Immature natural killer cell (primary cell): ENCODE results near the gene MAP3K20. TPM values are rescaled to one million over a fixed set of nuclear protein-coding genes. Genes with fewer than 3 reads are reported as not detected.
"Not testable (repeated sequence)": the region's sequence is repeated elsewhere in the genome, so short reads cannot be mapped to it uniquely, and the experiment has no call there.

Source experiments
- DNase-seq, 3 donors: peaks; one replicate each; pipeline ENCODE4 v3.0.0; 2022; ENCODE audit warnings: mixed read lengths in 1 of 3
- H3K27ac Mint-ChIP-seq, 6 donors: one replicate each; pipeline ENCODE4 v1.8.0; 2020; ENCODE audit warnings: mixed read lengths in 6 of 6, mild to moderate bottlenecking in 5 of 6, inconsistent platforms in 4 of 6, moderate library complexity in 3 of 6
- H3K27me3 Mint-ChIP-seq, 3 donors: one replicate each; pipeline ENCODE4 v1.8.0; 2020 to 2021; ENCODE audit warnings: low read depth in 3 of 3, mild to moderate bottlenecking in 3 of 3, mixed read lengths in 3 of 3, moderate library complexity in 3 of 3, inconsistent platforms in 1 of 3
- H3K36me3 Mint-ChIP-seq, 3 donors: one replicate each; pipeline ENCODE4 v1.8.0; 2020; ENCODE audit warnings: mixed read lengths in 3 of 3, inconsistent platforms in 2 of 3, mild to moderate bottlenecking in 2 of 3
- H3K4me1 Mint-ChIP-seq, 2 donors: one replicate each; pipeline ENCODE4 v1.8.0; 2020; ENCODE audit warnings: inconsistent platforms in 2 of 2, mild to moderate bottlenecking in 2 of 2, mixed read lengths in 2 of 2, moderate library complexity in 1 of 2
- H3K4me3 Mint-ChIP-seq, 5 donors: one replicate each; pipeline ENCODE4 v1.8.0; 2020; ENCODE audit warnings: mild to moderate bottlenecking in 5 of 5, mixed read lengths in 5 of 5, inconsistent platforms in 3 of 5, moderate library complexity in 3 of 5
- H3K9me3 Mint-ChIP-seq, 6 donors: one replicate each; pipeline ENCODE4 v1.8.0; 2020; ENCODE audit warnings: mild to moderate bottlenecking in 6 of 6, mixed read lengths in 6 of 6, inconsistent platforms in 4 of 6, moderate library complexity in 3 of 6
- polyA plus RNA-seq, 3 donors: library from polyadenylated mRNA; unstranded; fragments of 300-500 nt; fragmentation: Illumina TruSeq; gene quantifications; one replicate each; pipeline ENCODE4 v1.2.3, GENCODE V29; 2021

The MAP3K20 gene
- 1 to 10 TPM; 1.5 to 2.6 (median 2.2) TPM for polyA plus RNA-seq

- DNase-seq: peak; percentile 30 to 59 (median 42)
- Mint-ChIP-seq H3K9me3 (no peaks in the 10 kb centered on the region), H3K27ac (peak within 1 kb of the TSS in 3 of 6 donors; percentile 31 to 82 (median 33)), H3K4me3 (peak within 1 kb of the TSS; percentile 79 to 91 (median 85)), H3K27me3 (peaks cover 4 to 6% (median 4%) of the 10 kb centered on the region in 3 donors), H3K36me3 (no peaks in the 10 kb centered on the region), H3K4me1 (peaks cover 8 to 12% of the 10 kb centered on the region in 2 donors)
Measured at GRCh38 chr2:173075781-173076580, at the start of gene MAP3K20. Gene MAP3K20 (plus strand): TSS chr2:173075846. CDS start chr2:173091032, 15,186 bp downstream.

- Mint-ChIP-seq H3K9me3 (no peaks in the 10 kb centered on the region), H3K4me1 (no peaks in the 10 kb centered on the region), H3K27me3 (peaks cover 0 to 4% (median 0%) of the 10 kb centered on the region in 3 donors), H3K36me3 (no peaks in the 10 kb centered on the region), H3K4me3 (no peak overlapping the region), H3K27ac (no peak overlapping the region)
- no peak for DNase-seq
Measured at GRCh38 chr2:173026479-173026878, 49.2 kb upstream of the MAP3K20 start.

DNA sequence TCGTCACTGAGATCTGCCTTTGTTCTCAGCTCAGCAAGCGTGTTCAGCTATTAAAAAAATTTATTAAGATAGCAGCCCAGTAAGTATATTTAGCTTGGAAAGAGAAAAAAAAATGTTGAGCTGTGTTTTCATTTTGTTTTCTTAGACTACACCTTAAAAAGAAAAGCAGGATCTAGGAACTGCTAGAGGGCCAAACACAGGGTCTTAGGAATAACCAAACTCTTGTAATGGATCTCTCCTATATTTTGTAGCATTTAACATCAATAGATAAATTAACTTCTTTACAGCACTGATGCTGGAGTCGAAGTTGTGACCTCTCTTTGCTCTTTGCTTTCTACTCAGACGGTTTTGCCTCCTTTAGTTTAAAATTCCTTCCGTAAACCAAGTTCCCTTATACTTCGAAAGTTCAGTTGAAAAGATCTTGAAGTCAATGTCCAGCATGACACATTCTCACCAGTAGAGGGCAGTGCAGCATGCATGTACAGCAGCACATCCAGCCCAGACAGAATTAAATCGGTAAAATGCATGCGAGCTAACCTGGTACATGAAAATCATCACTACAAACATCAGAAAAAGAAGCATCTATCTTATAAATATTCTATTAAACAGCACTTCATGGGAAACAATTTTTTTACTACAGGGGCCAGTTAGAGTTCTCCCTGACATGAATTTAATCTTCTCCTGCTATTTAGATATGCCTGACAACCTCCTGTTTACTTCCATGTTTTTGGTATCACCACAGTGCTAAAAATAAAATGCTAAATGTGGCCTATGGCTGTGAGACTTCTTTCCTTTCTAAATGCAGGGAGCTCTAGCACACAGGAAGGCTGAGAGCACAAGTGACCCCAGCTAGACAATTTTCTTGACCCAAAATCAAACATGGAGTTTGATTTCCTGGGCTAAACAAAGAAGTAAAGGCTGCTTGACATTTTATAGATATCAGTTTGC lies 48.2 kb upstream of the MAP3K20 start:
- Mint-ChIP-seq H3K27me3 (peaks cover 0 to 4% (median 0%) of the 10 kb centered on the region in 3 donors), H3K27ac (no peak overlapping the region), H3K4me3 (no peak overlapping the region), H3K9me3 (no peaks in the 10 kb centered on the region), H3K4me1 (no peaks in the 10 kb centered on the region), H3K36me3 (no peaks in the 10 kb centered on the region)
- peak; percentile 53 to 70 (median 65) for DNase-seq

- no peak for DNase-seq
- Mint-ChIP-seq H3K4me1 (no peaks in the 10 kb centered on the region), H3K27me3 (peaks cover 0 to 6% (median 0%) of the 10 kb centered on the region in 3 donors), H3K4me3 (no peak overlapping the region), H3K27ac (no peak overlapping the region), H3K36me3 (no peaks in the 10 kb centered on the region), H3K9me3 (no peaks in the 10 kb centered on the region)
Measured at GRCh38 chr2:173028141-173028540, 47.5 kb upstream of the MAP3K20 start.

DNA sequence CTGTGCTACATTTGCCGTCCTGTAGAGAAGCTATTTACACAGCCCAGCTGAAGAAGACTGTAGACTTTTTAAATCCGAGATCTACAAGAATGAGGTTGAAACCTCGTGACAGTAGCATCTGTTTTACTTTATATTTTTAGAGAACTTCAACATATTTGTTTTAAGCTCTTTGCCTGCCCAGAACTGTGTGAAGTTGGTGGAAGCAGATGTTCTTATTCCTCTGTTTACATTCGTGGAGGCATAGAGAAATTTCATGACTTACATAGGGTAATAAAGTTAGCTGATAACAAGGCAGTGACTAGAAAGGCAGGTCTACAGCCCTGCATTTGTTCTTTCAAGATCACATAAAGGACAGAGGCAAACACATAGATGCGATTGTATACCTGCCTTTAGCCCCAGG lies 47.0 kb upstream of the MAP3K20 start:
- Mint-ChIP-seq H3K27me3 (peaks cover 0 to 6% (median 0%) of the 10 kb centered on the region in 3 donors), H3K27ac (no peak overlapping the region), H3K36me3 (no peaks in the 10 kb centered on the region), H3K4me1 (no peaks in the 10 kb centered on the region), H3K4me3 (no peak overlapping the region), H3K9me3 (no peaks in the 10 kb centered on the region)
- DNase-seq: no peak

DNA sequence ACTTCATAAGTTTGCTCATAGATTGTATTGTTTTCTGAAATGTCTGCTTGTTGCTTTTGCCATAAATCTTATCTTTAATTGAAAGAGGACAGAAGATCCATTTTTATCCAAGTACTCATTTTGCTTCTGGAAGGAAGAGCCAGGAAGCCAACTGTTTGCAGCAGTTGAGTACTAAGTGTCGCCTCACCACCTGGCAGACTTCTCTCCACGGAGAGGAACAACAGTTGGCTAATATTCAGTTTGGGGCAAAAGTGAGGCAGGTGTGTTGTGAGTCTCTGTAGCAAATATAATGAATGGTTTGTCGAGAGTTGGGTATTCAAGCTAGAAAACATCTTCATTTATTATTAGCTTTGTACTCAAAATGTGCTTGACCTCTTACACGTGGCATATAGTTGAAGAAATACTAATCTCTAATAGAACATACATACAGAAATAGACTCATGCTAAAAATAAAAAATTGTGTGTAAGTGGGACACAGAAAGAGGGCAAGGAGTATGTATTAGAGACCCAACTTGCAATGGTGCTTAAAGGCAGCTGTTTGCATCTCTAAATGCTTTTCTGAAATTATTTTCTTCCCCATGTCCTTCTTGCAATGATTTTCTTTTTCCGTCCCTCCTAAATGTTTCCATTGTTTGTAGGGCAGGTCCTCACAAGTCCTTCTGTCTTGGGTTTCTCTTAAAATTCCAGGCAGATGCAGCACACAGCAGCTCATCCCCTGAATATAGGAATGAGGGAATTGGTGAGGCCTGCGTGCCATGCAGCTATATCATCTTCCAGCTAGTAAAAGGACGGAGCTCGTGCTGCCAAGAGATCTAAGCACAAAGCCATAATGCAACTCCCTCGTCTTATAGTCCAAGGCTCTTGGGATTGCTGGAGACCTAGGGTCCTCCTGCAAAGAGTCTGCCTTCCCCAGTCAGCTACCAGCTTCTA lies 44.8 kb upstream of the MAP3K20 start:
- no peak overlapping the region for H3K27ac Mint-ChIP-seq
- no peak for DNase-seq
- no peaks in the 10 kb centered on the region for H3K9me3 Mint-ChIP-seq
- H3K4me1 Mint-ChIP-seq: no peaks in the 10 kb centered on the region
- H3K27me3 Mint-ChIP-seq: peaks cover 0 to 9% (median 0%) of the 10 kb centered on the region in 3 donors
- no peak overlapping the region for H3K4me3 Mint-ChIP-seq
- no peaks in the 10 kb centered on the region for H3K36me3 Mint-ChIP-seq

- Mint-ChIP-seq H3K4me3 (no peak overlapping the region), H3K9me3 (no peaks in the 10 kb centered on the region), H3K27me3 (peaks cover 0 to 9% (median 0%) of the 10 kb centered on the region in 3 donors)
Measured at GRCh38 chr2:173032032-173032431, 43.6 kb upstream of the MAP3K20 start.

GRCh38 chr2:173033084-173033483 lies 42.6 kb upstream of the MAP3K20 start:
- Mint-ChIP-seq H3K9me3 (no peaks in the 10 kb centered on the region), H3K4me1 (no peaks in the 10 kb centered on the region), H3K27me3 (peaks cover 0 to 7% (median 0%) of the 10 kb centered on the region in 3 donors), H3K4me3 (no peak overlapping the region), H3K36me3 (no peaks in the 10 kb centered on the region), H3K27ac (no peak overlapping the region)
- no peak for DNase-seq

More at GRCh38 chr2:173032032-173032431, 43.6 kb upstream of the MAP3K20 start:
- H3K27ac Mint-ChIP-seq: no peak overlapping the region
- DNase-seq: no peak
- no peaks in the 10 kb centered on the region for H3K36me3 Mint-ChIP-seq
- H3K4me1 Mint-ChIP-seq: no peaks in the 10 kb centered on the region

GRCh38 chr2:173034143-173034542 lies 41.5 kb upstream of the MAP3K20 start:
- no peak overlapping the region for H3K4me3 Mint-ChIP-seq
- H3K27me3 Mint-ChIP-seq: peaks cover 0 to 7% (median 0%) of the 10 kb centered on the region in 3 donors
- H3K4me1 Mint-ChIP-seq: no peaks in the 10 kb centered on the region
- no peaks in the 10 kb centered on the region for H3K36me3 Mint-ChIP-seq
- no peak overlapping the region for H3K27ac Mint-ChIP-seq
- DNase-seq: no peak
- no peaks in the 10 kb centered on the region for H3K9me3 Mint-ChIP-seq

DNA sequence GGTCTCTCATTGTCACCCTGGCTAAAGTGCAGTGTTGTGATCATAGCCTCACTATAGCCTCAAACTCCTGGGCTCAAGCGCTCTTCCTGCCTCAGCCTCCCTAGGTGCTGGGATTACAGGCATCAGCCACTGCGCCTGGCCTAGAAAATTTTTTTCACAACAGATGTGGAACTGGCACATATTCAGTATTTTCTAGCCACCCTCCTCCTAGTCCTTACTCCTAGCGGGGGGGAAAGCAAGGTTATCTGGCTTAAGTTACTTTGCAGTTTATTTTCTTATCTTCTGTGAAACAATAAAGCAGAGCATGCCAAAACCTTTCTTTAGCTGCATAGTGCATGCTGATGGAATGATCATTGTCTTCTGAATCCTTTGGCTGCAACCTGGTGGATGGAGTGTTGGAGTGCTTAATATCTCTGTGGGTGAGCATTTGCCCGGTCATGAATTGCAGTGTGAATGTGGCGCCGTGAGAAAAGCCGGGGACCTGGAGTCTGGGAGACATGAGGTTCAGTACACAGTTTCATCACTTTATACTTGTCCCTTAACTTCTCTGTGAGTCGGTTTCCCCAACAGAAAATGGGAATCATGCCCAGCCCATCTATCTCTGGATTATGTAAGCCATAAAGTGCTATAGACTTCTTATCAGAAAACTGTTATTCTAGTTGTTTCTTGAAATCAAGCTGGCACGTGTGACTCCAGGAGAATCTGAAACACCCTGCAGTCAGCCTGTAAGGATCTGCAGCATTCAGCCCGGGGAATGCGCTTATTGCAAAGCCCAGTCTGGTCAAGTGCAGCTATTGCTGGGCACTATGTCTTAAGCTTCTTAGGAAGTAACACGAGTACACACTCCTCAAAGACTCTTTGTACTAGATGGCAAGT lies 38.2 kb upstream of the MAP3K20 start:
- H3K4me3 Mint-ChIP-seq: no peak overlapping the region
- no peaks in the 10 kb centered on the region for H3K9me3 Mint-ChIP-seq
- no peaks in the 10 kb centered on the region for H3K36me3 Mint-ChIP-seq
- peaks cover 0 to 7% (median 0%) of the 10 kb centered on the region in 3 donors for H3K27me3 Mint-ChIP-seq
- DNase-seq: no peak
- H3K4me1 Mint-ChIP-seq: no peaks in the 10 kb centered on the region
- H3K27ac Mint-ChIP-seq: no peak overlapping the region

DNA sequence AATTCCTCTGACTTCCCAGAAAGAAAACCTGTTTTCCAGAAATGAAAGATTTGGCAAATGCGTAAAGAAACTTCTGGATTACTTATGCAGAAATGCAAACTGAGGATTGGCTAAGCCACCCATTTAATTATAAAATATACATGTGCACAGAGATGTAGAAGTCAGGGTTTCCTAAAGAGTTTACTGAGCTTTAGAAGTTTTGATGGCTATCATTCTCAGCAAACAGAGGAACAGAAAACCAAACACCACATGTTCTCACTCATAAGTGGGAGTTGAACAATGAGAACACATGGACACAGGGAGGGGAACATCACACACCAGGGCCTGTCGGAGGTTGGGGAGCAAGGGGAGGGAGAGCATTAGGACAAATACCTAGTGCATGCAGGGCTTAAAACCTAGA lies 37.4 kb upstream of the MAP3K20 start:
- not testable (repeated sequence) for H3K4me1 Mint-ChIP-seq, DNase-seq, H3K9me3 Mint-ChIP-seq, H3K27me3 Mint-ChIP-seq, H3K36me3 Mint-ChIP-seq, H3K27ac Mint-ChIP-seq, H3K4me3 Mint-ChIP-seq

- H3K36me3 Mint-ChIP-seq: no peaks in the 10 kb centered on the region
- no peak overlapping the region for H3K4me3 Mint-ChIP-seq
- H3K27ac Mint-ChIP-seq: no peak overlapping the region
- no peaks in the 10 kb centered on the region for H3K9me3 Mint-ChIP-seq
- no peaks in the 10 kb centered on the region for H3K4me1 Mint-ChIP-seq
- no peak for DNase-seq
- peaks cover 0 to 5% (median 0%) of the 10 kb centered on the region in 3 donors for H3K27me3 Mint-ChIP-seq
Measured at GRCh38 chr2:173040729-173041128, 34.9 kb upstream of the MAP3K20 start.
